RPMI8226 (cell line): ENCODE data around the gene PCCA.
"Not testable (repeated sequence)": the region's sequence is repeated elsewhere in the genome, so short reads cannot be mapped to it uniquely, and the experiment has no call there.

Experiments used
- DNase-seq: peaks from one replicate; pipeline ENCODE4 v3.0.0-alpha.2; 2015

PCCA gene

DNA sequence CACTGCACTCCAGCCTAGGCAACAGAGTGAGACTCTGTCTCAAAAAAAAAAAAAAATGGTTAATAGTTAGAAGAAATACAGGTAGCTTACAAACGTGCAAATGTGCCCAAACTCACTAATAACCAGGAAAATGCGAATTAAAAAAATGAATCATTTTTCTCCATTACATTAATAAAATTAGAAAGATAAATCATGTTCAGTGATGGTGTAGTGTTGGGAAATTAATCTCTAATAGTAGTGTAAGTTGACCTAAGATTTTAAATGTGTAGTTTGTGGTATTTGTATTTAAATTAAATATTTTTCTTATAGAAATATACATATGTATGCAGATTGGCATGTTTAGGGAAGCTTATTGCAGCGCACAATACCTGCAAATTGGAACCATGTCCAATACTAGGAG, 57.6 kb downstream of the PCCA start:
- DNase-seq: no peak

- no peak for DNase-seq
These were observed 58.9 kb downstream of the PCCA start for GRCh38 chr13:100147825-100148224.

GRCh38 chr13:100148422-100148821, 59.5 kb downstream of the PCCA start:
- DNase-seq: no peak

- no peak for DNase-seq
These were observed 60.5 kb downstream of the PCCA start for GRCh38 chr13:100149389-100149788.

- not testable (repeated sequence) for DNase-seq
These were observed 61.8 kb downstream of the PCCA start for GRCh38 chr13:100150711-100151110.

DNA sequence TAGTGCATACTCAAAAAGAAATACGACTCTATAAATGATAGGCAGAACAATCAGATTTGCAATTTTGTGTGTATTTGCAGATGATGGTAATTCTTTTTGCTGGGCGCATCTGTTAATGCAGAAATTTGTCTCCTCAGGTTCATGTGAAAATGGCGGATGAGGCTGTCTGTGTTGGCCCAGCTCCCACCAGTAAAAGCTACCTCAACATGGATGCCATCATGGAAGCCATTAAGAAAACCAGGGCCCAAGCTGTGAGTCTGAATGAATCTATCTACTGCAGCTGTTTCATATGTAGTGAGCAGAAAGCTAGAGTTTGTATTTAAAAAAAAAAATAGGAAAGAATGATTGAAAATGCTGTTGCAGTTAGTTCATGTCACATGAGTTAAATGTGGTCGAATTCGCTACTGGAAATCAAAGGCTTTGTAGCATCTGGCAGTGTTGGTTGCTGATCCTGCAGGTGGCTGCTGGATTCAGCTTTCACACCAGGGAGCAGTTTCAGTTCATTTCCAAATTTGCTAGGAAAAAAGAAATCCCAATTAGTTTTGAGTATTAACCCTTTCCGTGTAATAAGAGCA, 66.0 kb downstream of the PCCA start:
- DNase-seq: no peak

- no peak for DNase-seq
These were observed 67.9 kb downstream of the PCCA start for GRCh38 chr13:100156788-100157187.

- no peak for DNase-seq
These were observed 69.7 kb downstream of the PCCA start for GRCh38 chr13:100158569-100158968.

GRCh38 chr13:100159584-100159983, 70.7 kb downstream of the PCCA start:
- no peak for DNase-seq

- DNase-seq: no peak
These were observed 71.6 kb downstream of the PCCA start for GRCh38 chr13:100160450-100160849.

DNA sequence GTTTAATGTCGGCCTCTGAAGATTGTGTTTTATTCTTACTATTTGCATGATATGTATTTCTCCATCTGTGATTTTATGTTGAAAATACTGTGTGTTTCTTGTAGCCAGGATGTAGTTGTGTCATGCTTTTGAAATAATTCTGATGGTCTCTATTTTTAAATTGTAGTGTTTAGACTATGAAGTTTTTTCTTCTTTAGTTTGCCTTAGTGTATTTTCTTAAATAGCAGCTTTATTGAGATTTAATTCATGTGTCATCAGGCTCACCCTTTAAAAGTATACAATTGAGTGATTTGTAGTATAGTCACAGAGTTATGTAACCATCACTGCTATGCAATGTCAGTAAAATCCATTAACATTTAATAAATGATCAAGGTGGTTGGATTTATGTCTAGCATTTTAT, 74.5 kb downstream of the PCCA start:
- no peak for DNase-seq

- no peak for DNase-seq
These were observed 84.3 kb downstream of the PCCA start for GRCh38 chr13:100173203-100173602.

DNA sequence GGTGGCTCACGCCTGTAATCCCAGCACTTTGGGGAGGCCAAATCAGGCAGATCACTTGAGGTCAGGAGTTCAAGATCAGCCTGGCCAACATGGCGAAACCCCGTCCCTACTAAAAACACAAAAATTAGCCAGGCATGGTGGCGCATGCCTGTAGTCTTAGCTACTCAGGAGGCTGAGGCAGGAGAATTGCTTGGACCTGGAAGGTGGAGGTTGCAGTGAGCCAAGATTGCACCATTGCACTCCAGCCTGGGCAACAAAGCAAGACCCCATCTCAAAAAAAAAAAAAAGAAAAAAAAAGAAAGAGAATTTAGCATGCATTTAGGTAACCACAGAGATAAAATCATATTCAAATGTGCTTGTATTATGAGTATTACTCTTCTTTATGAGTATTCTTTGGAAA, 85.6 kb downstream of the PCCA start:
- DNase-seq: not testable (repeated sequence)

- DNase-seq: no peak
These were observed 86.3 kb downstream of the PCCA start for GRCh38 chr13:100175078-100175802.

DNA sequence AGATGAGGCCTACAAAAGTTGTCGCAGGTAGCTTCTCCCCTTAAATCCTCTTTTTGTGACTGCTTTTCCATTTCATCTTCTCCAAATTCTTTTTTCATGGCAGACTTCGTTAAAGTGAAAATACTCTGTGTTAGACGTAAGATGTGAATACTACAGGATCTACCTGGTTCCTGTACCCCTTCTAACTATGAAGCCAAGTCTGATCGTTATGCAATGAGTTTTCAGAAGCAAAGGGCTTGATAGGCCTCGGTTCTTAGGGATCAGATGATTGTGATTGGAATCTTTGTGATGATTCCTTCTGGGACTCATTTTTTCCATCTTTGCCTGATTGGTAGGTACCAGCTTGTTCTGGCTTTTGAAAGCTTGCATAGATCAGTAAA, 86.9 kb downstream of the PCCA start:
- DNase-seq: no peak

DNA sequence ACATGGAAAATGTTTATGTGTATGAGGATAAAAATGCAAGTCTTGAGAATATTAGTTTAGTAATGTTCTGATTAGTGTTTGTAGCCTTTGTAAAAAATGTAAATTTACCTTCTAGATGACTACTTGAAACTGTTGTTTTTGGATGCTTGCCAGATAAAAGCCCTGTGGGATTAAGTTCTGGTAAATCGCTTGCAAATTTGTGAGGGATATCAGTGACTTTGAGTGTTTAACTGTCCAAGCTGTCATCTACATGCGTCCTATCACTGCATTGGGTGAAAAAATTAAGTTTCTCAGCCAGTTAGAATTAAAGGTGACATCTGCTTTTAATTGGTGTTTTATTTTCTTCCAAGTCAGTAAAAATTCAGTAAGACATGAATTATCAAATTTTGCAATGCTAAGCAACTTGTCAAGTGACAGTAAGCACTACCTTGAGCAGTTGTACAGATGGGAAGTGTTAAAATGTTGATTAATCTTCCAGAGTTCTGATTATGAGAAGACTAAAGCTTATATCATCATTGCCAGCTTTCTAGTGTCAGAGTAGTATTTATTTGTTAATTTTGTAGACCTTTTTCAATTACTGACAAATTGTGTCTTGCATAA, 88.0 kb downstream of the PCCA start:
- no peak for DNase-seq

DNA sequence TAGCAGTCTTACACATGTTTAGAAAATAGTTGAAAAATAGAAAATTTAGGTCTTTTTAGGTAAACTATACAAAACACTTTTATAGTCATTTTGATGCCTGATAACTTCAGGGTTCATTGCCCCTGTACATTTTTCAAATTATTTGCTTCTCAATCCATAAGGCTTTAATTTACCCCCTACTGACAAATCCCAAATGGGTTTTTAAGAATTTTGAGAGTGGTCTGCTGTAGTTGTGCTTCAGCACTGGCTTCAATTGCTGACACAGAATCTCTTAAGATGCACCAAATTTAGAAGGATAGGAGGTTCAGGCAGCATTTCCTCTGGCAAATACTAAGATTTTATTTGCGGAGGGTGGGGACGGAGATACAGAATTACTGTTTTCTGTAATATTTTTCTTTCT, 89.4 kb downstream of the PCCA start:
- no peak for DNase-seq

GRCh38 chr13:100179276-100179675, 90.4 kb downstream of the PCCA start:
- no peak for DNase-seq

DNA sequence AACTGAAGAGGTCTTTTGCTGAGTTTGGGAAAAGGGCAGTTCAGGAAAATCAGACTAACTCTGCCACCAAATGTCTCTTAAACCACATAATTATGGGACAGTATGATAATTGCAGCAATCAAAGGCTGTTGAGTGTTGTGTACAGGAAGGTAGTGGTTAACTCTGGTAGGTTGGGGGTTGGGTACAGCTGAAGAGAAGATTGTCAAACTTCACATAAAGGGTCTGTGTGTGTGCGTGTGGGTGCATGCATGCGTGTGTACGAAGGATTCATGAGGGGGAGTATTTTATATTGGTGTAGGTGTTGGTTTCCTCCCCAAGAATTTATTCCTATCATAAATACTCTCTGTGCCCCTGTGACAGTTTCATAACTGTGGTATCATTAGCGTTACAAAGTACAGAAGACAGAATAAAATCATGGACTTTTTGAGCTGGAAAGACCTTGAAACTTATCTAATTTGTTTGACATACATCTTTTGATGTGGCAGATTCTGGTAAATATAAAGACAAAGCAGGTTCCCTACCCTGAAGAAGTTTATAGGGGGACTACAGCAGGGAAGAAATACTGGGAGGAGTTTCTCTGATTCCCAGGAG, 94.1 kb downstream of the PCCA start:
- DNase-seq: no peak

DNA sequence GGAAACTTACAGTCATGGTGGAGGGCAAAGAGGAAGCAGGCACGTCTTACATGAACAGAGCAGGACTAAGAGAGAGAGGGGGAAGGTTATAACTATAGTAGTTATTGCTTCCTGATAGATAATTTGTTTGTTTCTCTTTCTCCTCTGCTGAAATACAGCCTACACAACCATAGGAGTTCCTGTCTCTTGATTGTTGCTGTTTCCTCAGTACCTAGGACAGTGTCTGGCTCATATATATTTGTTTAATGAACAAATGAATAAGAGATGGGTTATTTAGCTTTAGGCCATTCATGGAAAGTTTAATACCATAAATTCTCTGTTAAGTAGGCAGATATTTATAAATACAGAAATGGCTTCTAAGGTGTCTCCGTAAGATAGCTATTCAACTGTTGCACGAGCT, 95.2 kb downstream of the PCCA start:
- DNase-seq: no peak

GRCh38 chr13:100195568-100195967, 106.7 kb downstream of the PCCA start:
- no peak for DNase-seq

DNA sequence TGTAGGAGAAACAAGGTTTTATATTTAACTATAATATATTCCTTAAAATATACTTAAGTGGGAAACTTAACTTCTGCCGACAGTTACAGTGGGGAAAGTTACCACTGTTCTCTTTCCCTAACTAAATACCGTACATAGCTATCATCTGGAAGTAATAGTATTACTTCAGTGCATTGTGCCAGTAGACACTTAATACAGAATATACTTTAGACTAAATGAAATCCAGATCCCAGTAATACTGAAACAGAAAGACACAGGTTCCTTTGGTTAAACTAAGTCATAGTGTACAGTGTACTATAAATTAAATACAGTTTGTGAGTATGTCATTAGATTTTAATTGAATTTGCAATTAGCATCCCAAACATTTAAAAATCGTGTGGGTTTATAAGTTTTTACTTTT, 107.5 kb downstream of the PCCA start:
- DNase-seq: no peak

DNA sequence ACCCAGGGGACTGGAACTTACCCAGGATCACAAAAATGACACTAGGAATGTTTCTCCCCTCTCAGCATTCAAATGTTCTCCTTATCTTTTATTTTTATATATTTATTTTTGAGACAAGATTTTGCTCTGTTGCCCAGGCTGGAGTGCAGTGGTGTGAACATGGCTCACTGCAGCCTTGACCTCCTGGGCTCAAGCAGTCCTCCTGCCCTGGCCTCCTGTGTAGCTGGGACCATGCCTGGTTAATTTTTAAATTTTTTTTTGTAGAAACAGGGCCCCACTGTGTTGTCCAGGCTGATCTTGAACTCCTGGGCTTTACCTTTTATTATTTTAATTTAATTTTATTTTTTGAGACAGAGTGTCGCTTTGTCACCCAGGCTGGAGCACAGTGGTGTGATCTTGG, 108.2 kb downstream of the PCCA start:
- no peak for DNase-seq
